Measurements from ENCODE around the gene GSTT2. TPM values are rescaled to one million over a fixed set of nuclear protein-coding genes. Genes with fewer than 3 reads are reported as not detected.

The GSTT2 gene
- total and polyA plus RNA-seq, 2 experiments from 2014 or later = 0.44 TPM; not detected in 1

DNA sequence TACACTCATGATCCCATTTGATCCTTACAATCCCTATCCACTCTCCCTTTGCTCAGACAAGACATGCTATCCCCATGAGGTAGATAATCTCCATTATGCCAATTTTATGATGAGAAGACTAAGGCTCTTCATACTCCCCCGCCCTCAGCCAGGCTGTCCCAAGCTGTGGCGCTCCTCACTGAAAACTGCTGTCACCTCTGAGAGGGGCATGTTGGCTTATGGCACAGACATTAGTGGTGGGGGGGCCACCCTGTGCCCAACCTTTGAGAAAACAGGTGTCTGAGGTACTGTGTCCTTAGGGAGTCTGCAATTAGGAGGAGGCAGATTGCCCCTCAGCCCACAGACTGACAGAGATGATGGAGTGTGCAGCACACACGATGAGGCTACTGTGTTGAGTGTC, 10.9 kb upstream of the GSTT2 start:
- Mint-ChIP-seq H3K27me3 (ENCODE audit: insufficient read depth, low read depth, poor library complexity) (peaks cover 2% of the 10 kb centered on the region), H3K36me3 (ENCODE audit: low read depth) (peaks cover 30% of the 10 kb centered on the region), H3K4me3 (peak overlapping the region; percentile 25; the same call in 1 of the 3 replicates), H3K9me3 (no peaks in the 10 kb centered on the region; the same call in 2 of the 3 replicates), H3K4me1 (no peaks in the 10 kb centered on the region), H3K27ac (no peak overlapping the region)
- no peak overlapping the region for H3K4me2 ChIP-seq
- no peaks in the 10 kb centered on the region for H3K36me3 ChIP-seq (ENCODE audit: insufficient read depth)
- peaks cover 5% of the 10 kb centered on the region; the same call in 1 of the 2 replicates for H3K79me2 ChIP-seq (replicated peaks; ENCODE audit: insufficient read depth)
- H3F3A ChIP-seq (replicated peaks; ENCODE audit: low read depth) = 0 out of 2 replicates have a peak, but pooled peaks cover 5% of the 10 kb centered on the region
- TF ChIP-seq EZH2phosphoT487 (IDR thresholded peaks at IDR 0.05; ENCODE audit: unreplicated experiment) (no peak), ZNF331 (CRISPR knock-in tag; IDR thresholded peaks at IDR 0.05; ENCODE audit: low read depth) (no peak), JUNB (IDR thresholded peaks at IDR 0.05; ENCODE audit: unreplicated experiment) (no peak), POLR2AphosphoS5 (IDR thresholded peaks at IDR 0.05; ENCODE audit: low read depth) (no peak), EZH2 (IDR thresholded peaks at IDR 0.05; ENCODE audit: low read depth, unreplicated experiment) (no peak), CREB1 (CRISPR knock-in tag; IDR thresholded peaks at IDR 0.05; ENCODE audit: low read depth) (no peak), NANOG (IDR thresholded peaks at IDR 0.05; ENCODE audit: borderline replicate concordance) (no peak), ZNF114 (CRISPR knock-in tag; IDR thresholded peaks at IDR 0.05) (no peak), STAT1 (IDR thresholded peaks at IDR 0.05; ENCODE audit: unreplicated experiment) (no peak)
- TF ChIP-seq, protein P1, sequence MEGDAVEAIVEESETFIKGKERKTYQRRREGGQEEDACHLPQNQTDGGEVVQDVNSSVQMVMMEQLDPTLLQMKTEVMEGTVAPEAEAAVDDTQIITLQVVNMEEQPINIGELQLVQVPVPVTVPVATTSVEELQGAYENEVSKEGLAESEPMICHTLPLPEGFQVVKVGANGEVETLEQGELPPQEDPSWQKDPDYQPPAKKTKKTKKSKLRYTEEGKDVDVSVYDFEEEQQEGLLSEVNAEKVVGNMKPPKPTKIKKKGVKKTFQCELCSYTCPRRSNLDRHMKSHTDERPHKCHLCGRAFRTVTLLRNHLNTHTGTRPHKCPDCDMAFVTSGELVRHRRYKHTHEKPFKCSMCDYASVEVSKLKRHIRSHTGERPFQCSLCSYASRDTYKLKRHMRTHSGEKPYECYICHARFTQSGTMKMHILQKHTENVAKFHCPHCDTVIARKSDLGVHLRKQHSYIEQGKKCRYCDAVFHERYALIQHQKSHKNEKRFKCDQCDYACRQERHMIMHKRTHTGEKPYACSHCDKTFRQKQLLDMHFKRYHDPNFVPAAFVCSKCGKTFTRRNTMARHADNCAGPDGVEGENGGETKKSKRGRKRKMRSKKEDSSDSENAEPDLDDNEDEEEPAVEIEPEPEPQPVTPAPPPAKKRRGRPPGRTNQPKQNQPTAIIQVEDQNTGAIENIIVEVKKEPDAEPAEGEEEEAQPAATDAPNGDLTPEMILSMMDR (conservative IDR thresholded peaks at IDR 0.05; ENCODE audit: low read depth in 2 of 2) = no peak
- TF ChIP-seq, protein P2, sequence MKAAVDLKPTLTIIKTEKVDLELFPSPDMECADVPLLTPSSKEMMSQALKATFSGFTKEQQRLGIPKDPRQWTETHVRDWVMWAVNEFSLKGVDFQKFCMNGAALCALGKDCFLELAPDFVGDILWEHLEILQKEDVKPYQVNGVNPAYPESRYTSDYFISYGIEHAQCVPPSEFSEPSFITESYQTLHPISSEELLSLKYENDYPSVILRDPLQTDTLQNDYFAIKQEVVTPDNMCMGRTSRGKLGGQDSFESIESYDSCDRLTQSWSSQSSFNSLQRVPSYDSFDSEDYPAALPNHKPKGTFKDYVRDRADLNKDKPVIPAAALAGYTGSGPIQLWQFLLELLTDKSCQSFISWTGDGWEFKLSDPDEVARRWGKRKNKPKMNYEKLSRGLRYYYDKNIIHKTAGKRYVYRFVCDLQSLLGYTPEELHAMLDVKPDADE (IDR thresholded peaks at IDR 0.05) = no peak
- TF ChIP-seq, protein P3, sequence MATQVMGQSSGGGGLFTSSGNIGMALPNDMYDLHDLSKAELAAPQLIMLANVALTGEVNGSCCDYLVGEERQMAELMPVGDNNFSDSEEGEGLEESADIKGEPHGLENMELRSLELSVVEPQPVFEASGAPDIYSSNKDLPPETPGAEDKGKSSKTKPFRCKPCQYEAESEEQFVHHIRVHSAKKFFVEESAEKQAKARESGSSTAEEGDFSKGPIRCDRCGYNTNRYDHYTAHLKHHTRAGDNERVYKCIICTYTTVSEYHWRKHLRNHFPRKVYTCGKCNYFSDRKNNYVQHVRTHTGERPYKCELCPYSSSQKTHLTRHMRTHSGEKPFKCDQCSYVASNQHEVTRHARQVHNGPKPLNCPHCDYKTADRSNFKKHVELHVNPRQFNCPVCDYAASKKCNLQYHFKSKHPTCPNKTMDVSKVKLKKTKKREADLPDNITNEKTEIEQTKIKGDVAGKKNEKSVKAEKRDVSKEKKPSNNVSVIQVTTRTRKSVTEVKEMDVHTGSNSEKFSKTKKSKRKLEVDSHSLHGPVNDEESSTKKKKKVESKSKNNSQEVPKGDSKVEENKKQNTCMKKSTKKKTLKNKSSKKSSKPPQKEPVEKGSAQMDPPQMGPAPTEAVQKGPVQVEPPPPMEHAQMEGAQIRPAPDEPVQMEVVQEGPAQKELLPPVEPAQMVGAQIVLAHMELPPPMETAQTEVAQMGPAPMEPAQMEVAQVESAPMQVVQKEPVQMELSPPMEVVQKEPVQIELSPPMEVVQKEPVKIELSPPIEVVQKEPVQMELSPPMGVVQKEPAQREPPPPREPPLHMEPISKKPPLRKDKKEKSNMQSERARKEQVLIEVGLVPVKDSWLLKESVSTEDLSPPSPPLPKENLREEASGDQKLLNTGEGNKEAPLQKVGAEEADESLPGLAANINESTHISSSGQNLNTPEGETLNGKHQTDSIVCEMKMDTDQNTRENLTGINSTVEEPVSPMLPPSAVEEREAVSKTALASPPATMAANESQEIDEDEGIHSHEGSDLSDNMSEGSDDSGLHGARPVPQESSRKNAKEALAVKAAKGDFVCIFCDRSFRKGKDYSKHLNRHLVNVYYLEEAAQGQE (IDR thresholded peaks at IDR 0.05; ENCODE audit: unreplicated experiment) = no peak
- TF ChIP-seq, protein P4, sequence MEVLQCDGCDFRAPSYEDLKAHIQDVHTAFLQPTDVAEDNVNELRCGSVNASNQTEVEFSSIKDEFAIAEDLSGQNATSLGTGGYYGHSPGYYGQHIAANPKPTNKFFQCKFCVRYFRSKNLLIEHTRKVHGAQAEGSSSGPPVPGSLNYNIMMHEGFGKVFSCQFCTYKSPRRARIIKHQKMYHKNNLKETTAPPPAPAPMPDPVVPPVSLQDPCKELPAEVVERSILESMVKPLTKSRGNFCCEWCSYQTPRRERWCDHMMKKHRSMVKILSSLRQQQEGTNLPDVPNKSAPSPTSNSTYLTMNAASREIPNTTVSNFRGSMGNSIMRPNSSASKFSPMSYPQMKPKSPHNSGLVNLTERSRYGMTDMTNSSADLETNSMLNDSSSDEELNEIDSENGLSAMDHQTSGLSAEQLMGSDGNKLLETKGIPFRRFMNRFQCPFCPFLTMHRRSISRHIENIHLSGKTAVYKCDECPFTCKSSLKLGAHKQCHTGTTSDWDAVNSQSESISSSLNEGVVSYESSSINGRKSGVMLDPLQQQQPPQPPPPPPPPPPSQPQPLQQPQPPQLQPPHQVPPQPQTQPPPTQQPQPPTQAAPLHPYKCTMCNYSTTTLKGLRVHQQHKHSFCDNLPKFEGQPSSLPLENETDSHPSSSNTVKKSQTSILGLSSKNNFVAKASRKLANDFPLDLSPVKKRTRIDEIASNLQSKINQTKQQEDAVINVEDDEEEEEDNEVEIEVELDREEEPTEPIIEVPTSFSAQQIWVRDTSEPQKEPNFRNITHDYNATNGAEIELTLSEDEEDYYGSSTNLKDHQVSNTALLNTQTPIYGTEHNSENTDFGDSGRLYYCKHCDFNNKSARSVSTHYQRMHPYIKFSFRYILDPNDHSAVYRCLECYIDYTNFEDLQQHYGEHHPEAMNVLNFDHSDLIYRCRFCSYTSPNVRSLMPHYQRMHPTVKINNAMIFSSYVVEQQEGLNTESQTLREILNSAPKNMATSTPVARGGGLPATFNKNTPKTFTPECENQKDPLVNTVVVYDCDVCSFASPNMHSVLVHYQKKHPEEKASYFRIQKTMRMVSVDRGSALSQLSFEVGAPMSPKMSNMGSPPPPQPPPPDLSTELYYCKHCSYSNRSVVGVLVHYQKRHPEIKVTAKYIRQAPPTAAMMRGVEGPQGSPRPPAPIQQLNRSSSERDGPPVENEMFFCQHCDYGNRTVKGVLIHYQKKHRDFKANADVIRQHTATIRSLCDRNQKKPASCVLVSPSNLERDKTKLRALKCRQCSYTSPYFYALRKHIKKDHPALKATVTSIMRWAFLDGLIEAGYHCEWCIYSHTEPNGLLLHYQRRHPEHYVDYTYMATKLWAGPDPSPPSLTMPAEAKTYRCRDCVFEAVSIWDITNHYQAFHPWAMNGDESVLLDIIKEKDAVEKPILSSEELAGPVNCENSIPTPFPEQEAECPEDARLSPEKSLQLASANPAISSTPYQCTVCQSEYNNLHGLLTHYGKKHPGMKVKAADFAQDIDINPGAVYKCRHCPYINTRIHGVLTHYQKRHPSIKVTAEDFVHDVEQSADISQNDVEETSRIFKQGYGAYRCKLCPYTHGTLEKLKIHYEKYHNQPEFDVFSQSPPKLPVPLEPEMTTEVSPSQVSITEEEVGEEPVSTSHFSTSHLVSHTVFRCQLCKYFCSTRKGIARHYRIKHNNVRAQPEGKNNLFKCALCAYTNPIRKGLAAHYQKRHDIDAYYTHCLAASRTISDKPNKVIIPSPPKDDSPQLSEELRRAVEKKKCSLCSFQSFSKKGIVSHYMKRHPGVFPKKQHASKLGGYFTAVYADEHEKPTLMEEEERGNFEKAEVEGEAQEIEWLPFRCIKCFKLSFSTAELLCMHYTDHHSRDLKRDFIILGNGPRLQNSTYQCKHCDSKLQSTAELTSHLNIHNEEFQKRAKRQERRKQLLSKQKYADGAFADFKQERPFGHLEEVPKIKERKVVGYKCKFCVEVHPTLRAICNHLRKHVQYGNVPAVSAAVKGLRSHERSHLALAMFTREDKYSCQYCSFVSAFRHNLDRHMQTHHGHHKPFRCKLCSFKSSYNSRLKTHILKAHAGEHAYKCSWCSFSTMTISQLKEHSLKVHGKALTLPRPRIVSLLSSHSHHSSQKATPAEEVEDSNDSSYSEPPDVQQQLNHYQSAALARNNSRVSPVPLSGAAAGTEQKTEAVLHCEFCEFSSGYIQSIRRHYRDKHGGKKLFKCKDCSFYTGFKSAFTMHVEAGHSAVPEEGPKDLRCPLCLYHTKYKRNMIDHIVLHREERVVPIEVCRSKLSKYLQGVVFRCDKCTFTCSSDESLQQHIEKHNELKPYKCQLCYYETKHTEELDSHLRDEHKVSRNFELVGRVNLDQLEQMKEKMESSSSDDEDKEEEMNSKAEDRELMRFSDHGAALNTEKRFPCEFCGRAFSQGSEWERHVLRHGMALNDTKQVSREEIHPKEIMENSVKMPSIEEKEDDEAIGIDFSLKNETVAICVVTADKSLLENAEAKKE (CRISPR knock-in tag; IDR thresholded peaks at IDR 0.05) = no peak
- DNase-seq (ENCODE audit: low spot score) (no peak), ATAC-seq (no peak)
- no peak overlapping the region for H2AFZ ChIP-seq
- H3K4me1 ChIP-seq (ENCODE audit: insufficient read depth) = no peaks in the 10 kb centered on the region
- no peaks in the 10 kb centered on the region for H3K9me2 ChIP-seq (ENCODE audit: insufficient read depth)
- no peaks in the 10 kb centered on the region; the same call in 1 of the 2 replicates for H4K20me1 ChIP-seq (replicated peaks; ENCODE audit: insufficient read depth)
- H3K4me3 ChIP-seq = no peak overlapping the region
- no peaks in the 10 kb centered on the region for H3K27me3 ChIP-seq (ENCODE audit: insufficient read depth)
- H3K27ac ChIP-seq (ENCODE audit: low read depth) = no peak overlapping the region

Measured in GM23338 (cell line).